Lung (tissue), 12 donors: ENCODE measurements around the gene NRCAM. TPM values are rescaled to one million over a fixed set of nuclear protein-coding genes. Genes with fewer than 3 reads are reported as not detected.

Experiments
- ATAC-seq: fragments of 200-7000 bp; cut with Tn5 transposase; one replicate; pipeline ENCODE4 v1.9.1; 2020; ENCODE audit warnings: moderate number of reproducible peaks; ENCODE audit not compliant: insufficient read depth, low FRiP score
- DNase-seq, 3 donors: peaks; one replicate each; pipeline ENCODE4 v3.0.0-alpha.2; 2013 to 2017
- H3K27ac ChIP-seq, 2 donors: one replicate each; pipeline ENCODE4 v1.5.1; 2013; ENCODE audit warnings: mild to moderate bottlenecking in 2 of 2, moderate library complexity in 2 of 2, control low read depth in 1 of 2, inconsistent platforms in 1 of 2, low read depth in 1 of 2, low read length in 1 of 2
- H3K27me3 ChIP-seq, 3 donors: one replicate each; pipeline ENCODE4 v1.5.1; 2013; ENCODE audit warnings: low read length in 2 of 3; ENCODE audit not compliant: control insufficient read depth in 3 of 3, insufficient read depth in 3 of 3
- H3K36me3 ChIP-seq, 4 donors: one replicate each; pipeline ENCODE4 v1.5.1; 2013; ENCODE audit warnings: low read length in 4 of 4, mild to moderate bottlenecking in 1 of 4, moderate library complexity in 1 of 4; ENCODE audit not compliant: control insufficient read depth in 4 of 4, insufficient read depth in 4 of 4
- H3K4me1 ChIP-seq, 5 donors: one replicate each; pipeline ENCODE4 v1.5.1; 2013; ENCODE audit warnings: low read length in 5 of 5, mild to moderate bottlenecking in 2 of 5, moderate library complexity in 1 of 5; ENCODE audit not compliant: control insufficient read depth in 5 of 5, insufficient read depth in 5 of 5
- H3K4me3 ChIP-seq: one replicate; pipeline ENCODE4 v1.5.1; 2013; ENCODE audit warnings: mild to moderate bottlenecking, control low read depth, moderate library complexity
- H3K9ac ChIP-seq, 2 donors: one replicate each; pipeline ENCODE4 v1.5.1; 2013; ENCODE audit warnings: low read length in 2 of 2, control low read depth in 1 of 2; ENCODE audit not compliant: insufficient read depth in 1 of 2
- H3K9me3 ChIP-seq, 4 donors: one replicate each; pipeline ENCODE4 v1.5.1; 2013; ENCODE audit warnings: low read length in 3 of 4, mild to moderate bottlenecking in 1 of 4, moderate library complexity in 1 of 4; ENCODE audit not compliant: control insufficient read depth in 4 of 4, insufficient read depth in 3 of 4
- WGBS, 2 donors: extraction: QIAGEN DNeasy Blood & Tissue Kit; methylation state at CpG; one replicate each; pipeline ENCODE4 v1.1.7; 2013; 5-methylcytosine and 5-hydroxymethylcytosine counted together
- polyA plus RNA-seq, 2 donors: library from polyadenylated mRNA; stranded (reverse); fragments of 200-250 nt; gene quantifications; one replicate each; pipeline ENCODE4 v1.2.1, GENCODE V29; 2013
- total RNA-seq, 2 donors: library from RNA; depleted of rRNA in 1 of 2; stranded (reverse); fragments of >200 nt in 1 of 2; gene quantifications; one replicate each; pipeline ENCODE4 v1.2.1, GENCODE V29; 2014 to 2021
- TF ChIP-seq, protein P1 (sequence below): IDR thresholded peaks from 2 replicates; pipeline ENCODE4 v1.5.1; 2012; ENCODE audit warnings: mild to moderate bottlenecking; ENCODE audit errors: control extremely low read depth, extremely low read depth
- donor health status: control.
- donor health status: control.
- donor health status: Bipolar disorder and iron deficiency.
- donor health status: healthy.
- donor health status: DM: yes; HTN: yes; CAD: no.

NRCAM gene
- total and polyA plus RNA-seq, 4 donors, result 2.5 to 32.4 (median 11.0) TPM

GRCh38 chr7:108128514-108128913 lies 327.7 kb downstream of the NRCAM start:
- TF ChIP-seq, protein P1, sequence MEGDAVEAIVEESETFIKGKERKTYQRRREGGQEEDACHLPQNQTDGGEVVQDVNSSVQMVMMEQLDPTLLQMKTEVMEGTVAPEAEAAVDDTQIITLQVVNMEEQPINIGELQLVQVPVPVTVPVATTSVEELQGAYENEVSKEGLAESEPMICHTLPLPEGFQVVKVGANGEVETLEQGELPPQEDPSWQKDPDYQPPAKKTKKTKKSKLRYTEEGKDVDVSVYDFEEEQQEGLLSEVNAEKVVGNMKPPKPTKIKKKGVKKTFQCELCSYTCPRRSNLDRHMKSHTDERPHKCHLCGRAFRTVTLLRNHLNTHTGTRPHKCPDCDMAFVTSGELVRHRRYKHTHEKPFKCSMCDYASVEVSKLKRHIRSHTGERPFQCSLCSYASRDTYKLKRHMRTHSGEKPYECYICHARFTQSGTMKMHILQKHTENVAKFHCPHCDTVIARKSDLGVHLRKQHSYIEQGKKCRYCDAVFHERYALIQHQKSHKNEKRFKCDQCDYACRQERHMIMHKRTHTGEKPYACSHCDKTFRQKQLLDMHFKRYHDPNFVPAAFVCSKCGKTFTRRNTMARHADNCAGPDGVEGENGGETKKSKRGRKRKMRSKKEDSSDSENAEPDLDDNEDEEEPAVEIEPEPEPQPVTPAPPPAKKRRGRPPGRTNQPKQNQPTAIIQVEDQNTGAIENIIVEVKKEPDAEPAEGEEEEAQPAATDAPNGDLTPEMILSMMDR, result no peak
- ATAC-seq (no peak), DNase-seq (no peak)
- Histone ChIP-seq H3K4me1 (no peaks in the 10 kb centered on the region), H3K9me3 (no peaks in the 10 kb centered on the region), H3K36me3 (no peaks in the 10 kb centered on the region), H3K9ac (no peak overlapping the region), H3K27ac (no peak overlapping the region), H3K4me3 (no peak overlapping the region), H3K27me3 (no peaks in the 10 kb centered on the region)
- WGBS, 2 donors, result 89 to 94% methylated on average over 3 of the region's 3 CpGs

DNA sequence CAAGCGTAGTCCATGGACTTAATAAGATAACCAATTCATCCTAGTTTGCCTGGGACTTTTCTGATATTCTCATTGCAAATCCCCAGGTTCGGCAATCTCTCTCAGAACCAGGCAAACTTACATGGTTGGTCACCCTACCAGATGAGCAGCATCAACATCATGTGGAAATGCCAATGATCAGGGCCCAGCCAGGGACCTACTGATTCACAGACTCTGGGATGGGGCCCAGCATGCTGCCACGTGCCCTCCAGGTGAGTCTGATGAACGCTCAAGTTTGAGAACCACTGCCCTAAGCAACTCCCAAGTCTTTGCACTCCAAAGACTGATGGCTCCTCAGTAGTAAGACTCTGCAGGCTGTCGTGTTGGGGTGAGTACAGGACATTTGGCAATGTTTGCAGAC lies 328.8 kb downstream of the NRCAM start:
- H3K27me3 ChIP-seq, result no peaks in the 10 kb centered on the region
- ATAC-seq (no peak), DNase-seq (no peak)
- H3K27ac ChIP-seq, result no peak overlapping the region
- H3K4me3 ChIP-seq, result no peak overlapping the region
- H3K4me1 ChIP-seq, result peaks cover 0 to 3% (median 0%) of the 10 kb centered on the region in 5 donors
- no peak overlapping the region for H3K9ac ChIP-seq
- WGBS, 2 donors, result 90 to 93% methylated on average over 5 of the region's 5 CpGs
- no peaks in the 10 kb centered on the region for H3K9me3 ChIP-seq
- H3K36me3 ChIP-seq, result no peaks in the 10 kb centered on the region
- TF ChIP-seq, protein P1, result no peak

GRCh38 chr7:108124820-108125219 lies 331.4 kb downstream of the NRCAM start:
- Histone ChIP-seq H3K4me3 (no peak overlapping the region), H3K27ac (no peak overlapping the region), H3K9ac (no peak overlapping the region), H3K4me1 (peaks cover 0 to 12% (median 0%) of the 10 kb centered on the region in 5 donors), H3K9me3 (no peaks in the 10 kb centered on the region), H3K27me3 (no peaks in the 10 kb centered on the region), H3K36me3 (no peaks in the 10 kb centered on the region)
- DNase-seq (no peak), ATAC-seq (no peak)
- WGBS, 2 donors, result 91 to 95% methylated on average over 3 of the region's 3 CpGs
- TF ChIP-seq, protein P1, result no peak

- Histone ChIP-seq H3K9me3 (no peaks in the 10 kb centered on the region), H3K27me3 (no peaks in the 10 kb centered on the region), H3K36me3 (no peaks in the 10 kb centered on the region), H3K4me3 (no peak overlapping the region), H3K9ac (no peak overlapping the region), H3K4me1 (peaks cover 0 to 12% (median 0%) of the 10 kb centered on the region in 5 donors), H3K27ac (no peak overlapping the region)
- TF ChIP-seq, protein P1, result no peak
- ATAC-seq (no peak), DNase-seq (no peak)
Observed at GRCh38 chr7:108122181-108122580, 334.1 kb downstream of the NRCAM start.
